WTC11 (cell line): Measurements from ENCODE around the gene RASD1. TPM values are rescaled to one million over a fixed set of nuclear protein-coding genes. Genes with fewer than 3 reads are reported as not detected.

Experiments
- CREB1 ChIP-seq: sonication (generic); formaldehyde crosslinking; IDR thresholded peaks from 2 replicates; pipeline ENCODE4 v1.8.0; 2023; ENCODE audit warnings: mild to moderate bottlenecking, missing genetic modification reagents
- E2F1 ChIP-seq: sonication (generic); formaldehyde crosslinking; IDR thresholded peaks from 2 replicates; pipeline ENCODE4 v1.8.0; 2022; ENCODE audit warnings: mild to moderate bottlenecking, missing genetic modification reagents
- ERG ChIP-seq: fragments of 250-450 bp; sonication (Bioruptor Pico); IDR thresholded peaks from 2 replicates; pipeline ENCODE4 v1.8.0; 2021; ENCODE audit warnings: mild to moderate bottlenecking
- ETV6 ChIP-seq: sonication (generic); formaldehyde crosslinking; IDR thresholded peaks from 2 replicates; pipeline ENCODE4 v1.8.1; 2022; ENCODE audit warnings: mild to moderate bottlenecking, missing genetic modification reagents
- GABPB1 ChIP-seq: sonication (generic); formaldehyde crosslinking; IDR thresholded peaks from 2 replicates; pipeline ENCODE4 v1.8.1; 2023; ENCODE audit warnings: mild to moderate bottlenecking, missing genetic modification reagents
- IRF2 ChIP-seq: sonication (generic); formaldehyde crosslinking; IDR thresholded peaks from 2 replicates; pipeline ENCODE4 v1.8.0; 2022; ENCODE audit warnings: low read depth, missing genetic modification reagents, borderline replicate concordance
- JAZF1 ChIP-seq: fragments of 250-450 bp; sonication (Bioruptor Pico); IDR thresholded peaks from 2 replicates; pipeline ENCODE4 v1.9.0; 2021; ENCODE audit warnings: moderate library complexity, mild to moderate bottlenecking, inconsistent platforms
- SMAD3 ChIP-seq: sonication (generic); formaldehyde crosslinking; IDR thresholded peaks from 2 replicates; pipeline ENCODE4 v1.8.0; 2022; ENCODE audit warnings: missing genetic modification reagents, mild to moderate bottlenecking, borderline replicate concordance
- STAT6 ChIP-seq: sonication (generic); formaldehyde crosslinking; conservative IDR thresholded peaks from 2 replicates; pipeline ENCODE4 v1.8.1; 2023; ENCODE audit warnings: mild to moderate bottlenecking, low read depth, missing genetic modification reagents, moderate library complexity
- TEAD1 ChIP-seq: sonication (generic); formaldehyde crosslinking; IDR thresholded peaks from 2 replicates; pipeline ENCODE4 v1.8.0; 2022; ENCODE audit warnings: mild to moderate bottlenecking, missing genetic modification reagents
- TEAD4 ChIP-seq: sonication (generic); formaldehyde crosslinking; IDR thresholded peaks from 2 replicates; pipeline ENCODE4 v1.8.0; 2022; ENCODE audit warnings: mild to moderate bottlenecking, missing genetic modification reagents
- USF1 ChIP-seq: sonication (generic); formaldehyde crosslinking; IDR thresholded peaks from 2 replicates; pipeline ENCODE4 v1.8.0; 2022; ENCODE audit warnings: mild to moderate bottlenecking, missing genetic modification reagents
- ZNF121 ChIP-seq: sonication (generic); formaldehyde crosslinking; IDR thresholded peaks from 2 replicates; pipeline ENCODE4 v1.8.0; 2023; ENCODE audit warnings: missing genetic modification reagents
- ZNF396 ChIP-seq: fragments of 250-450 bp; sonication (Bioruptor Pico); IDR thresholded peaks from 2 replicates; pipeline ENCODE4 v1.8.0; 2021; ENCODE audit warnings: mild to moderate bottlenecking, moderate library complexity, borderline replicate concordance
- ZNF416 ChIP-seq: fragments of 250-450 bp; sonication (Bioruptor Pico); IDR thresholded peaks from 2 replicates; pipeline ENCODE4 v1.9.0; 2021; ENCODE audit warnings: mild to moderate bottlenecking, inconsistent platforms
- ZNF512 ChIP-seq: sonication (generic); formaldehyde crosslinking; IDR thresholded peaks from 2 replicates; pipeline ENCODE4 v1.8.1; 2022; ENCODE audit warnings: missing genetic modification reagents, borderline replicate concordance
- ZNF532 ChIP-seq: fragments of 250-450 bp; sonication (Bioruptor Pico); IDR thresholded peaks from 2 replicates; pipeline ENCODE4 v1.9.0; 2021; ENCODE audit warnings: mild to moderate bottlenecking, borderline replicate concordance
- ZNF671 ChIP-seq: fragments of 250-450 bp; sonication (Bioruptor Pico); IDR thresholded peaks from 2 replicates; pipeline ENCODE4 v1.8.0; 2021; ENCODE audit warnings: mild to moderate bottlenecking
- total RNA-seq: library from RNA; stranded (reverse); gene quantifications from 3 replicates; pipeline ENCODE4 v1.2.3, GENCODE V29; 2021
- TF ChIP-seq, protein P1 (sequence below): sonication (generic); formaldehyde crosslinking; IDR thresholded peaks from 2 replicates; pipeline ENCODE4 v1.8.1; 2023; ENCODE audit warnings: mild to moderate bottlenecking, missing genetic modification reagents, moderate library complexity
- TF ChIP-seq, protein P2 (sequence below): sonication (generic); formaldehyde crosslinking; IDR thresholded peaks from 2 replicates; pipeline ENCODE4 v1.8.1; 2022; ENCODE audit warnings: low read depth, mild to moderate bottlenecking, moderate library complexity, missing genetic modification reagents, borderline replicate concordance
- TF ChIP-seq, protein P3 (sequence below): sonication (generic); formaldehyde crosslinking; IDR thresholded peaks from 2 replicates; pipeline ENCODE4 v1.8.0; 2023; ENCODE audit warnings: mild to moderate bottlenecking, missing genetic modification reagents

RASD1 gene
- total RNA-seq, 1 experiment from 2014 or later: 5.1 TPM

DNA sequence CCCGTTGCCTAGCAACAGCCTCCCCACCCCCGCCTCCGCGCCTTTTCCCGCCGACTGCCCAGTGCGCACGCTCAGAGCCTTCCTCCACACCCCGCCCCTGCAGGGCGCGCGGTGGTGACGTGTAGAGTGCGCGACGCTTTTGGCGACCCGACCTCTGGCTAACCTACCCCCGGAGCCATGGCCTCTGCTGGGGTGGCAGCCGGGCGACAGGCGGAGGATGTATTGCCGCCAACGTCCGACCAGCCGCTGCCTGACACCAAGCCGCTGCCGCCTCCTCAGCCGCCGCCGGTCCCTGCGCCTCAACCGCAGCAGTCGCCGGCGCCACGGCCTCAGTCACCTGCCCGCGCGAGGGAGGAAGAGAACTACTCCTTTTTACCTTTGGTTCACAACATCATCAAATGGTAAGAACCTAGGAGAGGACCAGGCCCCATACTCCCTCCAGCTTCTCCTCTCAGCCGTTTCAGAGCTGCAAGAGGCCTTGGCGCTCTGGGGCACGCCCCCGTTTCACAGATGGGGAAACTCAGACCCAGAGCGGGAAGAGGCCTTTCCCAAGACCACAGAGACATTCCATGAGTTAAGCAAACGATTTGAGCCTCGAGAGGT is 19.2 kb downstream of the RASD1 start, which contains the start of gene MED9 (continued):
- TF ChIP-seq ERG (CRISPR knock-in tag): no peak
- TF ChIP-seq ZNF671 (CRISPR knock-in tag): no peak
- TF ChIP-seq GABPB1: no peak
- no peak for TF ChIP-seq JAZF1
- no peak for TF ChIP-seq IRF2 (CRISPR knock-in tag)
- TF ChIP-seq, protein P1, sequence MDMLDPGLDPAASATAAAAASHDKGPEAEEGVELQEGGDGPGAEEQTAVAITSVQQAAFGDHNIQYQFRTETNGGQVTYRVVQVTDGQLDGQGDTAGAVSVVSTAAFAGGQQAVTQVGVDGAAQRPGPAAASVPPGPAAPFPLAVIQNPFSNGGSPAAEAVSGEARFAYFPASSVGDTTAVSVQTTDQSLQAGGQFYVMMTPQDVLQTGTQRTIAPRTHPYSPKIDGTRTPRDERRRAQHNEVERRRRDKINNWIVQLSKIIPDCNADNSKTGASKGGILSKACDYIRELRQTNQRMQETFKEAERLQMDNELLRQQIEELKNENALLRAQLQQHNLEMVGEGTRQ (CRISPR knock-in tag): no peak
- no peak for TF ChIP-seq ZNF532
- no peak for TF ChIP-seq ZNF416 (CRISPR knock-in tag)
- no peak; the same call in 1 of the 2 replicates for TF ChIP-seq USF1
- peak; percentile 93 for TF ChIP-seq CREB1 (CRISPR knock-in tag)
- TF ChIP-seq, protein P2, sequence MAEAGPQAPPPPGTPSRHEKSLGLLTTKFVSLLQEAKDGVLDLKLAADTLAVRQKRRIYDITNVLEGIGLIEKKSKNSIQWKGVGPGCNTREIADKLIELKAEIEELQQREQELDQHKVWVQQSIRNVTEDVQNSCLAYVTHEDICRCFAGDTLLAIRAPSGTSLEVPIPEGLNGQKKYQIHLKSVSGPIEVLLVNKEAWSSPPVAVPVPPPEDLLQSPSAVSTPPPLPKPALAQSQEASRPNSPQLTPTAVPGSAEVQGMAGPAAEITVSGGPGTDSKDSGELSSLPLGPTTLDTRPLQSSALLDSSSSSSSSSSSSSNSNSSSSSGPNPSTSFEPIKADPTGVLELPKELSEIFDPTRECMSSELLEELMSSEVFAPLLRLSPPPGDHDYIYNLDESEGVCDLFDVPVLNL: no peak; the same call in 1 of the 2 replicates
- TF ChIP-seq ZNF396 (CRISPR knock-in tag): no peak
- TF ChIP-seq TEAD1 (CRISPR knock-in tag): no peak
- no peak for TF ChIP-seq TEAD4 (CRISPR knock-in tag)
- no peak for TF ChIP-seq E2F1 (CRISPR knock-in tag)
- TF ChIP-seq ETV6 (CRISPR knock-in tag): 0 out of 2 replicates have a peak, but pooled peaks have one; percentile 53
- TF ChIP-seq, protein P3, sequence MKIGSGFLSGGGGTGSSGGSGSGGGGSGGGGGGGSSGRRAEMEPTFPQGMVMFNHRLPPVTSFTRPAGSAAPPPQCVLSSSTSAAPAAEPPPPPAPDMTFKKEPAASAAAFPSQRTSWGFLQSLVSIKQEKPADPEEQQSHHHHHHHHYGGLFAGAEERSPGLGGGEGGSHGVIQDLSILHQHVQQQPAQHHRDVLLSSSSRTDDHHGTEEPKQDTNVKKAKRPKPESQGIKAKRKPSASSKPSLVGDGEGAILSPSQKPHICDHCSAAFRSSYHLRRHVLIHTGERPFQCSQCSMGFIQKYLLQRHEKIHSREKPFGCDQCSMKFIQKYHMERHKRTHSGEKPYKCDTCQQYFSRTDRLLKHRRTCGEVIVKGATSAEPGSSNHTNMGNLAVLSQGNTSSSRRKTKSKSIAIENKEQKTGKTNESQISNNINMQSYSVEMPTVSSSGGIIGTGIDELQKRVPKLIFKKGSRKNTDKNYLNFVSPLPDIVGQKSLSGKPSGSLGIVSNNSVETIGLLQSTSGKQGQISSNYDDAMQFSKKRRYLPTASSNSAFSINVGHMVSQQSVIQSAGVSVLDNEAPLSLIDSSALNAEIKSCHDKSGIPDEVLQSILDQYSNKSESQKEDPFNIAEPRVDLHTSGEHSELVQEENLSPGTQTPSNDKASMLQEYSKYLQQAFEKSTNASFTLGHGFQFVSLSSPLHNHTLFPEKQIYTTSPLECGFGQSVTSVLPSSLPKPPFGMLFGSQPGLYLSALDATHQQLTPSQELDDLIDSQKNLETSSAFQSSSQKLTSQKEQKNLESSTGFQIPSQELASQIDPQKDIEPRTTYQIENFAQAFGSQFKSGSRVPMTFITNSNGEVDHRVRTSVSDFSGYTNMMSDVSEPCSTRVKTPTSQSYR: 0 out of 2 replicates have a peak, but pooled peaks have one; percentile 11
- TF ChIP-seq ZNF512 (CRISPR knock-in tag): no peak
- TF ChIP-seq ZNF121: no peak
- peak; percentile 45; the same call in 1 of the 2 replicates for TF ChIP-seq SMAD3 (CRISPR knock-in tag)
- no peak for TF ChIP-seq STAT6 (CRISPR knock-in tag)
